ENCODE data around the gene HNRNPK. TPM values are rescaled to one million over a fixed set of nuclear protein-coding genes. Genes with fewer than 3 reads are reported as not detected.

The HNRNPK gene
- total RNA-seq, 1 experiment from 2014 or later, result 825 TPM

- no peak overlapping the region for H3K4me3 Mint-ChIP-seq (ENCODE audit: unreplicated experiment)
- intact Hi-C loops (cut with micrococcal nuclease), result no loop called here
- H3K27ac Mint-ChIP-seq (ENCODE audit: low read depth, unreplicated experiment), result no peak overlapping the region
- H3K9me3 Mint-ChIP-seq (ENCODE audit: unreplicated experiment), result no peaks in the 10 kb centered on the region
- peaks cover 21% of the 10 kb centered on the region for H3K36me3 Mint-ChIP-seq (ENCODE audit: insufficient read depth, unreplicated experiment)
- no TSS peak for BruUV-seq (replicated peaks)
- peaks cover 13% of the 10 kb centered on the region for H3K4me1 Mint-ChIP-seq (ENCODE audit: insufficient read depth, unreplicated experiment)
- no peak for TF ChIP-seq CTCF (IDR thresholded peaks at IDR 0.05; ENCODE audit: unreplicated experiment)
- ChIA-PET CTCF (interaction anchor here (1.0 to 1.5 kb wide), 6 partner anchors 19 to 304 kb away, joined by 3 to 8 read pairs (median 4); no protein-coding TSS in a partner anchor), POLR2A (interaction anchor here (0.6 to 7.4 kb wide), 6 partner anchors 9 to 317 kb away, joined by 3 to 104 read pairs (median 6); partner anchors contain the start of genes HNRNPK and RMI1)
- no peak for DNase-seq (ENCODE audit: unreplicated experiment)
- H3K27me3 Mint-ChIP-seq (ENCODE audit: insufficient read depth, unreplicated experiment), result no peaks in the 10 kb centered on the region
Observed at GRCh38 chr9:83960991-83961390, 19.0 kb downstream of the HNRNPK start.

- H3K36me3 Mint-ChIP-seq (ENCODE audit: insufficient read depth, unreplicated experiment), result peaks cover 2% of the 10 kb centered on the region
- intact Hi-C loops (cut with micrococcal nuclease), result no loop called here
- no peaks in the 10 kb centered on the region for H3K27me3 Mint-ChIP-seq (ENCODE audit: insufficient read depth, unreplicated experiment)
- H3K4me1 Mint-ChIP-seq (ENCODE audit: insufficient read depth, unreplicated experiment), result peaks cover 6% of the 10 kb centered on the region
- H3K27ac Mint-ChIP-seq (ENCODE audit: low read depth, unreplicated experiment), result no peak overlapping the region
- H3K4me3 Mint-ChIP-seq (ENCODE audit: unreplicated experiment), result no peak overlapping the region
- H3K9me3 Mint-ChIP-seq (ENCODE audit: unreplicated experiment), result no peaks in the 10 kb centered on the region
- TF ChIP-seq CTCF (IDR thresholded peaks at IDR 0.05; ENCODE audit: unreplicated experiment), result no peak
- peak; percentile 87 for DNase-seq (ENCODE audit: unreplicated experiment)
- no TSS peak for BruUV-seq (replicated peaks)
- POLR2A ChIA-PET, result interaction anchor here (0.7 to 7.4 kb wide), 4 partner anchors 8 to 320 kb away, joined by 3 to 104 read pairs (median 4); partner anchors contain the start of genes HNRNPK and RMI1
- CTCF ChIA-PET, result interaction anchor here (0.6 to 2.7 kb wide), 4 partner anchors 22 to 302 kb away, joined by 4 to 8 read pairs (median 4); no protein-coding TSS in a partner anchor
Observed at GRCh38 chr9:83959061-83959460, 21.0 kb downstream of the HNRNPK start.

- Mint-ChIP-seq H3K36me3 (ENCODE audit: insufficient read depth, unreplicated experiment) (no peaks in the 10 kb centered on the region), H3K4me3 (ENCODE audit: unreplicated experiment) (no peak overlapping the region), H3K27me3 (ENCODE audit: insufficient read depth, unreplicated experiment) (no peaks in the 10 kb centered on the region), H3K27ac (ENCODE audit: low read depth, unreplicated experiment) (no peak overlapping the region), H3K4me1 (ENCODE audit: insufficient read depth, unreplicated experiment) (peaks cover 4% of the 10 kb centered on the region), H3K9me3 (ENCODE audit: unreplicated experiment) (no peaks in the 10 kb centered on the region)
- BruUV-seq (replicated peaks), result no TSS peak
- CTCF ChIA-PET, result interaction anchor here (2.7 kb wide), 1 partner anchor 304 kb away, joined by 8 read pairs; no protein-coding TSS in a partner anchor
- TF ChIP-seq CTCF (IDR thresholded peaks at IDR 0.05; ENCODE audit: unreplicated experiment), result no peak
- intact Hi-C loops (cut with micrococcal nuclease), result no loop called here
- no peak for DNase-seq (ENCODE audit: unreplicated experiment)
- POLR2A ChIA-PET, result interaction anchor here (1.2 to 1.3 kb wide), 2 partner anchors 23 to 36 kb away, joined by 5 to 7 read pairs; partner anchors contain the start of genes HNRNPK, KIF27 and RMI1
Observed at GRCh38 chr9:83957248-83957513, 22.8 kb downstream of the HNRNPK start.

- H3K36me3 Mint-ChIP-seq (ENCODE audit: insufficient read depth, unreplicated experiment), result no peaks in the 10 kb centered on the region
- intact Hi-C loops (cut with micrococcal nuclease), result no loop called here
- no peak for TF ChIP-seq CTCF (IDR thresholded peaks at IDR 0.05; ENCODE audit: unreplicated experiment)
- no peak for DNase-seq (ENCODE audit: unreplicated experiment)
- no peak overlapping the region for H3K4me3 Mint-ChIP-seq (ENCODE audit: unreplicated experiment)
- no peak overlapping the region for H3K27ac Mint-ChIP-seq (ENCODE audit: low read depth, unreplicated experiment)
- ChIA-PET POLR2A (no interaction called here), CTCF (no interaction called here)
- H3K27me3 Mint-ChIP-seq (ENCODE audit: insufficient read depth, unreplicated experiment), result no peaks in the 10 kb centered on the region
- BruUV-seq (replicated peaks), result no TSS peak
- no peaks in the 10 kb centered on the region for H3K9me3 Mint-ChIP-seq (ENCODE audit: unreplicated experiment)
- no peaks in the 10 kb centered on the region for H3K4me1 Mint-ChIP-seq (ENCODE audit: insufficient read depth, unreplicated experiment)
Observed at GRCh38 chr9:83956436-83957247, 23.4 kb downstream of the HNRNPK start.

Measured in MCF 10A (cell line).